WTC11 (cell line): ENCODE results near the gene TMEM214. TPM values are rescaled to one million over a fixed set of nuclear protein-coding genes. Genes with fewer than 3 reads are reported as not detected.

Source experiments
- ATAC-seq: fragments of 200-7000 bp; cut with Tn5 transposase; 2 replicates; pipeline ENCODE4 v1.10.0; 2021; ENCODE audit warnings: mild to moderate bottlenecking, moderate library complexity
- CTCF ChIA-PET: fragments of 300-600 bp; sonication (Branson Sonifier 250); formaldehyde crosslinking; loops from one replicate; lab custom pipeline; 2021; ENCODE audit warnings: antibody characterized with exemption; lab: Charles Lee
- POLR2A ChIA-PET: fragments of 350-600 bp; sonication (Branson Sonifier 250); formaldehyde crosslinking; loops from one replicate; lab custom pipeline; 2021; ENCODE audit warnings: antibody characterized with exemption; lab: Charles Lee
- DNase-seq: peaks from one replicate; pipeline ENCODE4 v3.0.0; 2021; ENCODE audit warnings: low spot score
- H3K27ac Mint-ChIP-seq: 2 replicates; pipeline ENCODE4 v1.8.0; 2021; ENCODE audit warnings: mixed read lengths
- H3K27me3 Mint-ChIP-seq: 2 replicates; pipeline ENCODE4 v1.8.0; 2021; ENCODE audit warnings: low read depth, mild to moderate bottlenecking, moderate library complexity, mixed read lengths
- H3K36me3 Mint-ChIP-seq: 2 replicates; pipeline ENCODE4 v1.8.0; 2021; ENCODE audit warnings: mixed read lengths
- H3K4me1 Mint-ChIP-seq: 2 replicates; pipeline ENCODE4 v1.8.0; 2022; ENCODE audit warnings: mixed read lengths
- H3K4me3 Mint-ChIP-seq: 2 replicates; pipeline ENCODE4 v1.8.0; 2021; ENCODE audit warnings: mild to moderate bottlenecking, moderate library complexity, mixed read lengths
- H3K9me3 Mint-ChIP-seq: 2 replicates; pipeline ENCODE4 v1.8.0; 2021; ENCODE audit warnings: mixed read lengths
- ATF1 ChIP-seq: sonication (generic); formaldehyde crosslinking; IDR thresholded peaks from 2 replicates; pipeline ENCODE4 v1.8.1; 2023; ENCODE audit warnings: mild to moderate bottlenecking, moderate library complexity, missing genetic modification reagents
- CREM ChIP-seq: sonication (generic); formaldehyde crosslinking; IDR thresholded peaks from 2 replicates; pipeline ENCODE4 v1.8.1; 2022; ENCODE audit warnings: mild to moderate bottlenecking, missing genetic modification reagents, moderate library complexity
- E2F5 ChIP-seq: sonication (generic); formaldehyde crosslinking; IDR thresholded peaks from 2 replicates; pipeline ENCODE4 v1.8.1; 2022; ENCODE audit warnings: mild to moderate bottlenecking, moderate library complexity, missing genetic modification reagents
- ELF4 ChIP-seq: sonication (generic); formaldehyde crosslinking; IDR thresholded peaks from 2 replicates; pipeline ENCODE4 v1.8.1; 2022; ENCODE audit warnings: low read depth, mild to moderate bottlenecking, moderate library complexity, missing genetic modification reagents
- ERG ChIP-seq: fragments of 250-450 bp; sonication (Bioruptor Pico); IDR thresholded peaks from 2 replicates; pipeline ENCODE4 v1.8.0; 2021; ENCODE audit warnings: mild to moderate bottlenecking
- ESRRA ChIP-seq: sonication (generic); formaldehyde crosslinking; IDR thresholded peaks from 2 replicates; pipeline ENCODE4 v1.8.1; 2022; ENCODE audit warnings: mild to moderate bottlenecking, missing genetic modification reagents, borderline replicate concordance
- NFATC4 ChIP-seq: fragments of 250-450 bp; sonication (Bioruptor Pico); IDR thresholded peaks from 2 replicates; pipeline ENCODE4 v1.9.0; 2021; ENCODE audit warnings: mild to moderate bottlenecking
- SMAD3 ChIP-seq: sonication (generic); formaldehyde crosslinking; IDR thresholded peaks from 2 replicates; pipeline ENCODE4 v1.8.0; 2022; ENCODE audit warnings: missing genetic modification reagents, mild to moderate bottlenecking, borderline replicate concordance
- SMAD4 ChIP-seq: sonication (generic); formaldehyde crosslinking; IDR thresholded peaks from 2 replicates; pipeline ENCODE4 v1.8.0; 2022; ENCODE audit warnings: mild to moderate bottlenecking, missing genetic modification reagents
- SP1 ChIP-seq: sonication (generic); formaldehyde crosslinking; conservative IDR thresholded peaks from 2 replicates; pipeline ENCODE4 v1.8.1; 2022; ENCODE audit warnings: missing genetic modification reagents
- TP53 ChIP-seq: sonication (generic); formaldehyde crosslinking; IDR thresholded peaks from 2 replicates; pipeline ENCODE4 v1.8.1; 2023; ENCODE audit warnings: mild to moderate bottlenecking, missing genetic modification reagents
- ZBTB43 ChIP-seq: sonication (generic); formaldehyde crosslinking; IDR thresholded peaks from 2 replicates; pipeline ENCODE4 v1.8.1; 2023; ENCODE audit warnings: mild to moderate bottlenecking, missing genetic modification reagents
- ZNF281 ChIP-seq: sonication (generic); formaldehyde crosslinking; IDR thresholded peaks from 2 replicates; pipeline ENCODE4 v1.8.0; 2023; ENCODE audit warnings: mild to moderate bottlenecking, missing genetic modification reagents
- ZNF416 ChIP-seq: fragments of 250-450 bp; sonication (Bioruptor Pico); IDR thresholded peaks from 2 replicates; pipeline ENCODE4 v1.9.0; 2021; ENCODE audit warnings: mild to moderate bottlenecking, inconsistent platforms
- ZNF423 ChIP-seq: fragments of 250-450 bp; sonication (Bioruptor Pico); IDR thresholded peaks from 2 replicates; pipeline ENCODE4 v2.1.2; 2022; ENCODE audit warnings: mild to moderate bottlenecking, moderate library complexity
- total RNA-seq: library from RNA; stranded (reverse); gene quantifications from 3 replicates; pipeline ENCODE4 v1.2.3, GENCODE V29; 2021
- TF ChIP-seq, protein P1 (sequence below): sonication (generic); formaldehyde crosslinking; IDR thresholded peaks from 2 replicates; pipeline ENCODE4 v1.8.0; 2022; ENCODE audit warnings: mild to moderate bottlenecking, missing genetic modification reagents
- TF ChIP-seq, protein P2 (sequence below): sonication (generic); formaldehyde crosslinking; IDR thresholded peaks from 2 replicates; pipeline ENCODE4 v1.8.1; 2022; ENCODE audit warnings: missing genetic modification reagents, borderline replicate concordance

Gene TMEM214
- total RNA-seq, 1 experiment from 2014 or later: 57.1 TPM

- TF ChIP-seq ELF4 (CRISPR knock-in tag): no peak
- TF ChIP-seq SP1: no peak
- no peak for TF ChIP-seq ERG
These were observed 7.5 kb downstream of the TMEM214 start (continued) for GRCh38 chr2:27040282-27040681.

- Mint-ChIP-seq H3K36me3 (peaks cover 32% of the 10 kb centered on the region), H3K4me3 (no peak overlapping the region), H3K27ac (no peak overlapping the region), H3K9me3 (no peaks in the 10 kb centered on the region), H3K4me1 (no peaks in the 10 kb centered on the region), H3K27me3 (no peaks in the 10 kb centered on the region)
- POLR2A ChIA-PET: no interaction called here
- TF ChIP-seq SMAD3 (CRISPR knock-in tag): no peak
- CTCF ChIA-PET: interaction anchor here (1.3 to 2.6 kb wide), 2 partner anchors 17 to 80 kb away, joined by 3 to 14 read pairs; no protein-coding TSS in a partner anchor
- ATAC-seq: no peak
- no peak for DNase-seq
These were observed 9.0 kb downstream of the TMEM214 start for GRCh38 chr2:27041752-27042151.

- Mint-ChIP-seq H3K4me3 (no peak overlapping the region), H3K4me1 (no peaks in the 10 kb centered on the region), H3K9me3 (no peaks in the 10 kb centered on the region), H3K36me3 (peaks cover 27% of the 10 kb centered on the region), H3K27ac (peak overlapping the region; percentile 58; the same call in 1 of the 2 replicates), H3K27me3 (no peaks in the 10 kb centered on the region)
- DNase-seq: no peak
- CTCF ChIA-PET: interaction anchor here (1.3 kb wide), 1 partner anchor 18 kb away, joined by 3 read pairs; no protein-coding TSS in a partner anchor
- no peak for ATAC-seq
- TF ChIP-seq TP53 (no peak), CREM (CRISPR knock-in tag) (no peak), E2F5 (CRISPR knock-in tag) (no peak)
- POLR2A ChIA-PET: no interaction called here
These were observed 9.4 kb downstream of the TMEM214 start for GRCh38 chr2:27042159-27042661.

DNA sequence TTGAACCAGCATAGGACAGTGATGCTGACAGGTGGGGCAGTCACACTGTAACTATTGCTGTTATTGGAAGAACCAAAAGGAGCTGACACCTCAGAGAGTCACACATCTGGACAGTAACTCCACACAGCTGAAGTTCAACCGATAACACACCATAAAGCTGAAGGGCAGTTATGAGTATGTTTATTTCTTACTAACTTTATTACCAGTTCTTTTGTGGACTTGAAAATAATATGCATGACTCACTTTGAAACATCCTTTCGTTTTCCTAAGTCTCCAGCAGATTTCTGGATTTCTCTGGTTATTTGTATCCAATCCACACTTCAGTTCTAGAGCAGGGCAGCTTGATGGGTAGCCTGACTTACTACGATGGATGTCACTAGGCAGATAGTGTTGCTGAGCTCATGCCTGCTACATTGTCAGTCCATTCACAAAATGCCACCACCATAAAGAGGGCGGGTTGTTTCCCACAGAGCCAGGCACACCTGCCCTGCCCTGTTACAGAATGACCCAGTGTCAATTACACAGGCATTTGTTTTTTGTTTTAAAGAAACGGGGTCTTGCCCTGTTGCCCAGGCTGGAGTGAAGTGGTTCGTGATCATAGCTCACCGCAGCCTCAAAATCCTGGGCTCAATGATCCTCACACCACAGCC is 10.3 kb downstream of the TMEM214 start:
- no peak overlapping the region for H3K27ac Mint-ChIP-seq
- H3K9me3 Mint-ChIP-seq: peaks cover under 1% of the 10 kb centered on the region; the same call in 1 of the 2 replicates
- no peaks in the 10 kb centered on the region for H3K27me3 Mint-ChIP-seq
- H3K4me3 Mint-ChIP-seq: no peak overlapping the region
- DNase-seq: no peak
- H3K4me1 Mint-ChIP-seq: no peaks in the 10 kb centered on the region
- POLR2A ChIA-PET: interaction anchor here (1.0 kb wide), 1 partner anchor 11 kb away, joined by 3 read pairs; no protein-coding TSS in a partner anchor
- CTCF ChIA-PET: interaction anchor here (1.3 kb wide), 1 partner anchor 19 kb away, joined by 3 read pairs; no protein-coding TSS in a partner anchor
- ATAC-seq: no peak
- H3K36me3 Mint-ChIP-seq: peaks cover 20% of the 10 kb centered on the region
- TF ChIP-seq ESRRA (CRISPR knock-in tag) (no peak), ZBTB43 (CRISPR knock-in tag) (no peak), ZNF416 (CRISPR knock-in tag) (no peak), SMAD4 (CRISPR knock-in tag) (no peak), ZNF281 (no peak), NFATC4 (no peak), ZNF423 (no peak), ATF1 (CRISPR knock-in tag) (no peak)
- TF ChIP-seq, protein P1, sequence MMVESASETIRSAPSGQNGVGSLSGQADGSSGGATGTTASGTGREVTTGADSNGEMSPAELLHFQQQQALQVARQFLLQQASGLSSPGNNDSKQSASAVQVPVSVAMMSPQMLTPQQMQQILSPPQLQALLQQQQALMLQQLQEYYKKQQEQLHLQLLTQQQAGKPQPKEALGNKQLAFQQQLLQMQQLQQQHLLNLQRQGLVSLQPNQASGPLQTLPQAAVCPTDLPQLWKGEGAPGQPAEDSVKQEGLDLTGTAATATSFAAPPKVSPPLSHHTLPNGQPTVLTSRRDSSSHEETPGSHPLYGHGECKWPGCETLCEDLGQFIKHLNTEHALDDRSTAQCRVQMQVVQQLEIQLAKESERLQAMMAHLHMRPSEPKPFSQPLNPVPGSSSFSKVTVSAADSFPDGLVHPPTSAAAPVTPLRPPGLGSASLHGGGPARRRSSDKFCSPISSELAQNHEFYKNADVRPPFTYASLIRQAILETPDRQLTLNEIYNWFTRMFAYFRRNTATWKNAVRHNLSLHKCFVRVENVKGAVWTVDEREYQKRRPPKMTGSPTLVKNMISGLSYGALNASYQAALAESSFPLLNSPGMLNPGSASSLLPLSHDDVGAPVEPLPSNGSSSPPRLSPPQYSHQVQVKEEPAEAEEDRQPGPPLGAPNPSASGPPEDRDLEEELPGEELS (CRISPR knock-in tag): no peak
- TF ChIP-seq, protein P2, sequence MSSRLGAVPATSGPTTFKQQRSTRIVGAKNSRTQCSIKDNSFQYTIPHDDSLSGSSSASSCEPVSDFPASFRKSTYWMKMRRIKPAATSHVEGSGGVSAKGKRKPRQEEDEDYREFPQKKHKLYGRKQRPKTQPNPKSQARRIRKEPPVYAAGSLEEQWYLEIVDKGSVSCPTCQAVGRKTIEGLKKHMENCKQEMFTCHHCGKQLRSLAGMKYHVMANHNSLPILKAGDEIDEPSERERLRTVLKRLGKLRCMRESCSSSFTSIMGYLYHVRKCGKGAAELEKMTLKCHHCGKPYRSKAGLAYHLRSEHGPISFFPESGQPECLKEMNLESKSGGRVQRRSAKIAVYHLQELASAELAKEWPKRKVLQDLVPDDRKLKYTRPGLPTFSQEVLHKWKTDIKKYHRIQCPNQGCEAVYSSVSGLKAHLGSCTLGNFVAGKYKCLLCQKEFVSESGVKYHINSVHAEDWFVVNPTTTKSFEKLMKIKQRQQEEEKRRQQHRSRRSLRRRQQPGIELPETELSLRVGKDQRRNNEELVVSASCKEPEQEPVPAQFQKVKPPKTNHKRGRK (CRISPR knock-in tag): no peak
